GM18498 (cell line): ENCODE measurements around the gene AP3S2.

Source experiments
- ATAC-seq: cut with Tn5 transposase; IDR thresholded peaks from one replicate; pipeline ENCODE4 v1.9.1; 2021; ENCODE audit warnings: mild to moderate bottlenecking, moderate library complexity; ENCODE audit not compliant: unreplicated experiment

The AP3S2 gene

GRCh38 chr15:89820666-89821611 lies 72.9 kb downstream of the AP3S2 start:
- no peak for ATAC-seq

- ATAC-seq: no peak
These were observed 75.5 kb downstream of the AP3S2 start for GRCh38 chr15:89818287-89818686.

GRCh38 chr15:89817701-89818280 lies 76.0 kb downstream of the AP3S2 start:
- ATAC-seq: no peak

- no peak for ATAC-seq
These were observed 78.0 kb downstream of the AP3S2 start for GRCh38 chr15:89815769-89816168.

GRCh38 chr15:89814112-89814742 lies 79.6 kb downstream of the AP3S2 start:
- ATAC-seq: no peak

GRCh38 chr15:89813381-89814111 lies 80.2 kb downstream of the AP3S2 start:
- no peak for ATAC-seq

GRCh38 chr15:89812847-89813320 lies 80.9 kb downstream of the AP3S2 start:
- no peak for ATAC-seq

GRCh38 chr15:89812011-89812846 lies 81.6 kb downstream of the AP3S2 start:
- no peak for ATAC-seq

- no peak for ATAC-seq
These were observed 83.0 kb downstream of the AP3S2 start for GRCh38 chr15:89810837-89811236.

GRCh38 chr15:89809787-89810148 lies 84.0 kb downstream of the AP3S2 start:
- no peak for ATAC-seq

GRCh38 chr15:89809093-89809786 lies 84.6 kb downstream of the AP3S2 start:
- ATAC-seq: no peak

- no peak for ATAC-seq
These were observed 85.5 kb downstream of the AP3S2 start for GRCh38 chr15:89808160-89808870.

- ATAC-seq: no peak
These were observed 86.1 kb downstream of the AP3S2 start for GRCh38 chr15:89807689-89808088.

- no peak for ATAC-seq
These were observed 86.9 kb downstream of the AP3S2 start for GRCh38 chr15:89806559-89807550.

- ATAC-seq: no peak
These were observed 87.6 kb downstream of the AP3S2 start for GRCh38 chr15:89806210-89806558.

GRCh38 chr15:89805241-89806209 lies 88.3 kb downstream of the AP3S2 start:
- no peak for ATAC-seq
